HG02763 (cell line): Measurements from ENCODE around the gene PRDM12.

Experiments used
- ATAC-seq: cut with Tn5 transposase; IDR thresholded peaks from one replicate; pipeline ENCODE4 v1.9.1; 2021; ENCODE audit warnings: mild to moderate bottlenecking, moderate library complexity; ENCODE audit not compliant: unreplicated experiment

The PRDM12 gene

GRCh38 chr9:130687615-130688014, 23.2 kb downstream of the PRDM12 start:
- no peak for ATAC-seq

DNA sequence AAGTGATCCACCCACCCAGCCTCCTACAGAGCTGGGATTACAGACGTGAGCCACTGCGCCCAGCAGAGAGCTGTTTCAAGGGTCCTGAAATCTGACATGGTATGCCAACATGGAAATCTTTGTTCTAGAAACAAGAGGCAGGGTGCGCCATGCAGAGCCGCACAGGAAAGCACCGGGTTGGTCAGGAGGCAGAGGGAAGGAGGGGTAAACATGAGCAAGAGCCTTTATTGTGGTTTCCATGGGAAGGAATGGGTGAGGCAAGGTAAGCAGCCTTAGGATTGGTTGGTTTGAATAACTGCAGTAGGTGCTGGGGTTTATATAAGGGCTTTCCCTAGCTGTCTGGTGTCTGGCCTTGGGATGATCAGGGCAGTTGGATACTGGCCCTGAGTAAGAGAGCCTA, 23.7 kb downstream of the PRDM12 start:
- no peak for ATAC-seq

DNA sequence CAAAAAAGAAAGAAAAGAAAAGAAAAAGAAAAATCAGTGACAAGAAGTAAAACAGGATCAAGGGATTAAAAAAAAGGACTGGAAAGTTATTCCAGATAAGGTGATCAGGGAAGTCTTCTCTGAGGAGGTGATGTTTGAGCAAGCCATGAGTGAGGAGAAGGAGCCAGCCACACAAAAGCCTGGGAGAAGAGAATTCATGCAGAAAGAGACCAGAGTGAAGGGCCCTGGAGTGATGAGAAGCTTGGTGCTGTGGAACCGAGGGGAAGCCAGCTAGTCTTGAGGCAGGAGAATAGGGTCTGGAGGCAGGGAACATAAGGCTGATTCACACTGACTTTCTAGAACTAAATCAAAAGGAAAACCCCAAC, 25.2 kb downstream of the PRDM12 start:
- no peak for ATAC-seq

DNA sequence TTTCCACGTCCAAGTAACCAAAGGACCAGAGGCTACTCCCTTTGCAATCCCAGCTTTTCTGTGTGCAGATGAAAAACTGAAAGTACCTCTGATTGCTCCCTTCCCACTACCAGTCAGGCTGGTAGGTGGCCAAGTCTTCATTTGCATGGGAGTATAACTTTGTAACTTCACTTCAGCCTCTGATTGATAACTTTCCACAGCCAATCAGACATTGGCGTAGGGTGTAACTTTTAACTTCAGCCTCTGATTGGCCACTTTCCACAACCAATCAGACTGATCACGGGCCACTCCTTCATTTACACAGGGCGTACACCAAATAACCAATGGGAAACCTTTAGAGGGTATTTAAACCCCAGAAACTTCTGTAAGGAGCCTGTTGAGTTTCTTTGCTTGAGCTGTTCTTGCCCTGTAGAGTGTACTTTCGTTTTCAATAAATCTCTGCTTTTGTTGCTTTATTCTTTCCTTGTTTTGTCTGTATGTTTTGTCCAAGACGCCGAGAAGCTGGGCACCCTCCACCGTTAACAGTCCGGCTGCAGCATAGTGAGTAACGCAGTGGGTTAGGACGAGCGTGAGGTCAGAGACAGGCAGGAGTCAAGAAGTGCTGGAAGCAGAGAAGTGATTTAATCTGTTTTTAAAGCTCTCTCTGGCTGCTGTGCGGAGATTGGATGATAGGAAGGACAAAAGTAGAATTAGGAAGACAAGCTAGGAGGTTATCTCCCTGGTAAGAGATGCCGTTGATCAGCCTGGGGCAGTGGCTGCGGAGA, 25.7 kb downstream of the PRDM12 start:
- ATAC-seq, result no peak

GRCh38 chr9:130692321-130692720, 27.9 kb downstream of the PRDM12 start:
- ATAC-seq, result no peak

DNA sequence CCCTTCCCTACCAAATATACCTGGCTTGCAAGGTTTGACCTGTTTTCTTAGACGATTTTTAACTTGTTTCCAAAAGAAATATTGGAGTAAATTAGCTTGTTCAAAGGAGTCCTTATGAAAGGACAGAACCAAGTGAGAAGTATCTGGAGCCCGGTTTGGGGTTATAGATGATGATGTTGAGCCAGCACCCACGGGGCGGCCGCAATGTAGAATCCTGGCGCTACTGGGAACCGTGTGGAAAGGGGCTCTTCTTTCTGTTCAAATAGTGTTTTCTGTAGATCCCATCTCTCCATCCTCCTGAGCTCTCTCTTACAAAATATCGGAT, 28.7 kb downstream of the PRDM12 start:
- ATAC-seq, result no peak

GRCh38 chr9:130693426-130694191, 29.2 kb downstream of the PRDM12 start, which contains the start of gene EXOSC2:
Gene EXOSC2, plus strand, starts transcription at chr9:130693780. Its CDS starts 12 bp downstream, at chr9:130693792.
- ATAC-seq, result peak; percentile 93

- no peak for ATAC-seq
Measured at GRCh38 chr9:130694205-130694604, 29.8 kb downstream of the PRDM12 start.

- no peak for ATAC-seq
Measured at GRCh38 chr9:130696139-130696650, 31.8 kb downstream of the PRDM12 start.

DNA sequence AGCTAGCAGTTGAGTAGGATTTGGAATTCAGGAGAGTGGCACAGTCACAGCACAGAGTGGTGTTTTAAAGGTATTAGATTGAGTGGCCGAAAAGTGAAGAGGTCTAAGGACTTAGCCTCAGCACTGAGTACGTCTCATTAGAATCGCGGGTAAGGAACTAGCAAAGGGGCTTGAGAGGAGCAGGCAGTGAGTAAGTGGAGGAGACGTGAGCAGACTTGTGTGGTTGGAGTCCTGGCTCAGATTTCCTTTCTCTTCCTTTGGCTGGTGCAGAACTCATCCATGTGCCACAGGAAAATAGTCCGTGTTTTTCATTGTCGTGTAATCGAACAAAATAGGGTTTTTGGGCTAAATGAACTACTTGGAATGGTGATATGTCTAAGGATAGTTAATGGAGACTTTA, 32.6 kb downstream of the PRDM12 start:
- ATAC-seq, result no peak

- ATAC-seq, result no peak
Measured at GRCh38 chr9:130698514-130698913, 34.1 kb downstream of the PRDM12 start.

DNA sequence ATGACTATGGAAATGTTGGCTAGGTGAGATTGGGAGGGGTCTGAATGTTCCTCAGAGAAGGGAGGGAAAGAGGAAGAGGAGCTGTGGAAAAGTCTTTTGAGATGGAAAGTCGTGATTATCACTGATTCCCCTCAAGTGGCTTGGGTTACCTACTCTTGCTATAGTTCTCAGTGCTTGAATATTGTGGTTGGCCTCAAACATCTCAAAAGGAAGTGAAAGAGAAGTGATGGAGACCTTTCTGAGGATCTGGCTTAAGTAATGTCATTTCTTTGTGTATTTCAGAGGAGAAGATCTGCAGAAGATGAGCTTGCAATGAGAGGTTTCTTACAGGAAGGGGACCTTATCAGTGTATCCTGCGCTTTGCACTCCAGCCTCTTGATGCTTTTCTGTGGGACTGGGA, 34.7 kb downstream of the PRDM12 start:
- no peak for ATAC-seq

DNA sequence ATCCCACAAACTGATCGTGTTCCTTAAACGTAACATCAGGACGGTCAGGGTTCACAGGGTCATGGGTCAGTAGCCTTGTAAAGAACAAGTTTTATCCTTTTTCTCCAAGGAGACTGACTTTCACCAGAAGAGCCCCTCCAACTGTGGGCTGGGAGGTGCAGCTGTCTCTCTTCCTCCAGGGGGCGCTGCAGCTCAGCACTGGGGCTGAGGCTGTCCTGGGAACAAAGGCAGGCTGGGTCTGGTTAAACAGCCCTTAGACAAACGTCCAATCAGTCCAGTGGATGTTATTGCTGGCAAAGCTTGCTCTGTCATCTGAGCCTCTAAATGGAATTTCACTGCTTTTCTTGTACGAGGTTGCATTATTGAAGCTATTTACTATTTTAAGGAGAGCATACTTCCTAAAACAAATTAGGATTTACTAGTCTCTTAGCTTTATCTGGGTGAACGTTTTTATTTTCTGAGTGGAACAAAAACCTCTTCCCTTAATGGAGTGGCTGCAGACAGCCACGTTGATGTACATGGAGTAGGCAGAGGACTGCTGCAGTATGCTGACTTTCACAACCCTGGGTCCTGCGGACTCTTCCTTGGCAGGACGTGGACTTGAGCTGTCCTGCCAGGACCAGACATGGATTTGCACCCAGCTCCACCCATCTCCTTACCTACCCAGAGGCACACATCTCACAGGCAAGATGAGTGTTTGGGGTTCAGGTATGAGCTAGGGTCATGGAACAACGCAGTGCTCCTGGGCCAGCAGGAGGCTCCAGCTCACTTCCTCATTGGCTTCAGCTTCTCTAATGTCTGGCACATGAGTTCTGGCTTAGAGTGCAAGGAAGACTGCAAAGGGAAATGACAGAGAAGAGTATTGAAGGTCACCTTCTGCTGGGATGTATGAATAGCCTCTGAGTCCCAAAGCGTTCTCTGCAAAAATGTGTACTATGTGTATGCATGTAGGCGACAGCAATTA, 36.9 kb downstream of the PRDM12 start:
- ATAC-seq, result no peak

DNA sequence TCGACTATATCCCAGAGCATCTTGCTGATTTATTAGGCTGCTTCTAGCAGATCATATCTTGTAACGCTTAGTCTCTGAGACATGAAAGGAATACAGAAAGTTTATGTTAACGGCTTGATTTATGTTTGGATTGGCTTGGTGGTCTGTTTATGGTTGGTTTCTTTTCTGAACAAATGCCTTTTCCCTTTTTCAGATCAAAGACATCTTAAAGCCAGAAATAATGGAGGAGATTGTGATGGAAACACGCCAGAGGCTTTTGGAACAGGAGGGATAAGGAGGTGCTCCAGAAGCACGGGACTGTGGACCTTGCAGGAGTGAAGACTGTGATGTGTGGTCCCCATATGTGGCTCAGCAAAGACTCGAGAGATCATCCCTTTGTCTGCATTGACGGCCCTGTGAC, 39.1 kb downstream of the PRDM12 start:
- no peak for ATAC-seq

- ATAC-seq, result no peak
Measured at GRCh38 chr9:130707225-130707976, 43.0 kb downstream of the PRDM12 start.

DNA sequence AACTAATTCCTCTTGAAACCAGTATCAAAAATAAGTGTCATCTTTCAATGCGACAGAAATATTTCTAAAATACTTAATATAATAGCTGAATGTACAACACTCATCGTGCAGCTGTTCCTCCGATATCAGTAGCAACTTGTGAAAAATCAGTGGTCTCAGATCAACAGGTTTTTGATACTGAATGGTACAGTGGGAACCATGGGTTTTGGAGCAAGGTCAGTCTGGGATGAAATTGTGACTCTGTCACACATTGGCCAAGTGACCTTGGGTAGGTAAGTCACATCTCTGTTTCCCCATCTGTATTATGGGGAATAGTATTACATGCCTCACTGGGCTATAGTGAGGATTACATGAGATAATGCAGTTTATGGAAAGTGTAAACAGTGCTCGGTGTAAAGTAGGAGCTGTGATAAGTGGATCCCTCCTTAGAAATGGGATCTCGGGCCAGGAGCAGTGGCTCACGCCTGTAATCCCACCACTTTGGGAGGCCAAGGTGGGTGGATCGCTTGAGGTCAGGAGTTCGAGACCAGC, 46.5 kb downstream of the PRDM12 start:
- no peak for ATAC-seq

DNA sequence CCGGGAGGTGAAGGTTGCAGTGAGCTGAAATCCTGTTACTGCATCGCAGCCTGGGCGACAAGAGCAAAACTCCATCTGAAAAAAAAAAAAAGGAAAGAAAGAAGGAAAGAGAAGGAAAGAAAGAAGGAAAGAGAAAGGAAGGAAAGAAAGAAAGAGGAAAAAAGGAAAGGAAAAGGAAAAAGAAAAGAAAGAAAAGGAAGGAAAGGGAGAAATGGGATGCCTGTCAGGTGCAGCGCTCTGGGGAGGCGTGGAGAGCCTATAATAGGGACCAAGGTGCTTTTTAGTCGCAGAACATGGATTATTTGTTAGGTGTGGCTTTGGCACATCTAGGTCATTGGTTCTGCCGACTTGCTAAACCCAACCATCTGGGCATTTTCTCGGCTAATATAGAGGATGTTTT, 47.1 kb downstream of the PRDM12 start:
- ATAC-seq, result no peak

DNA sequence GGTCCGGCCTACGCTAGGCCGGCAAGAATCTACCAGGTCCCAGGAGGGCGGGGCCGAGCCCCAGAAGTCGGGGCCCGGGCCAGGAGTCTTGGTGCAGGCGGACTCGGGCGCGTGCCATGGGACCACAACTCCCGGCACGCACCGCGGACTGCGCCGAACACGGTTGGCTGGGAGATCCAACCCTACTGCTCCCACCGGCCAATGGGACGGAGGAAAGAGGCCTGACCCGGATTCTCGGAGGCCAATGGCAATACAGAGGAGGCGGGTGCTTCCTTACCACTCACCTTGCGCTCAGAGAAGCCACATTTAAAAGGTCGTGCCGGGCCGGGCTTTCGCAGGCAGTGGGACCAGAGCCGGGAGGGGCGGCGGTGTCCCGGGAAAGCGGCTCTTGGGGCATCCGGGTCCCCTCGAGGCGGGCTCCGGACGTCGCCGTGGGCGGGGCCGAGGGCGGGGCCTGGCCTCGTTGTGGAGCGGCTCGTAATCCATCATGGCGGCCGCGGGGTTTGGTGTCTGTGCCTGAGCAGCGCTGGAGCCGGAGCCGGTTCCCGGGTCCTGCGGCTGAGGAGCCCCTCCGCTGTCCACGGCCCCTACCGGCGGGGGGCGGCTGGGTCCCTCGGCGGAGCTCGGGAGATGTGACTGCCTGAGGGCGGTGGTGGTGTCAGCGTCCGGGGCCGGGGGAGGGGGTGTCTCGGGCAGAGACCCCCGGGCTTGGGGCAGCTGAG, 48.3 kb downstream of the PRDM12 start:
- ATAC-seq, result peak; percentile 97

DNA sequence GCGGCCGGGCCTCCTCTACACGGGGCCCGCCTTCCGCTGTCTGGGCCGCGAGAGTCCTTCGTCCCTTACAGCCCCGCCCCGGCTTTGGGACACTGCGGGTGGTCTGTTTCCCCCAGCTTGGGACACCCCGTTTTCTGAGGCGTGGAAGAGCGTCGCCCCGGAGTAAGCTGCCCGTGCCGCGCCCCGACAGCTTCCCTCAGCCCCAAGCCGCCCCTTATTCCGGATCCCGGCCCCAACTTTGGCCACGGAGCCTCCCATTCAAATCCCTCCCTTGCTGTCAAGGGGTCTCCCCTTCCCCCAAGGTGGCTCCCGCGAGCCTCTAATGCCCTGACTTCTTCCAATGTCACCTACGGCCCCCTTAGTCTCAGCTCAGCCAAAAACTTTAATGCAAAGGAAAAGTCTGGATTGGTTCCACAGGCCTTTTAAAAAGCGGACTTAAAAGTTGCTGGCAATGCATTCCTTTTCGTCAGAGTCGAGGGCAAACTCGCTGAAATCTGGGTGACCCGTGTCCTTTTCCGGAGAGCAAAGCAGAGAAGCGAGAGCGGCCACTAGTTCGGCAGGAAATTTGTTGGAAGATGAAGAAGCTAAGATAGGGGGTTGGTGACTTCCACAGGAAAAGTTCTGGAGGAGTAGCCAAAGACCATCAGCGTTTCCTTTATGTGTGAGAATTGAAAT, 49.0 kb downstream of the PRDM12 start:
- ATAC-seq, result no peak
